Astrocyte of the spinal cord (primary cell): ENCODE results near the gene UBE2F.
"Not testable (repeated sequence)": the region's sequence is repeated elsewhere in the genome, so short reads cannot be mapped to it uniquely, and the experiment has no call there.

Experiments
- DNase-seq: peaks from one replicate; pipeline ENCODE4 v3.0.0; 2011; ENCODE audit warnings: low read depth, low spot score
- H3K4me3 ChIP-seq: 2 replicates; pipeline ENCODE4 v1.5.1; 2011; ENCODE audit warnings: low read depth, mild to moderate bottlenecking, low read length, moderate library complexity
- in situ Hi-C: cut with HindIII; loops from 2 replicates; pipeline ENCODE4 v1.10.0; 2017; ENCODE audit warnings: low sequenced_read_pairs
- TF ChIP-seq, protein P1 (sequence below): IDR thresholded peaks from 2 replicates; pipeline ENCODE4 v1.5.1; 2012; ENCODE audit warnings: low read depth, mild to moderate bottlenecking, low read length, inconsistent platforms

Gene UBE2F

DNA sequence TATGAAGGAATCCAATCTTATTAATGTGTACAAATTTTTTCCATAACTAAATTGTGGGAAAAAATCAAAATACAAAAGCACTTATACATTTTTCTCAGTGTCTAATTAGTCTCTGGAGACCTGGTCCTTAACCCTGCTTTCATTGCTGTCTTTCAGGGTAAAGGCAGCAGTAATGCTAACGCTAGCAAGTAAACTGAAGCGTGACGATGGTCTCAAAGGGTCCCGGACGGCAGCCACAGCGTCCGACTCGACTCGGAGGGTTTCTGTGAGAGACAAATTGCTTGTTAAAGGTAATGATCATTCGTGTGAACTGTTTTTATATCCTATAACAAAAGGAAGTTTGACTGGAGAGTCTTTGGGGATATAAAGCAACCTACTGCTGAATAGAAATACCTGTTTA is 6.1 kb downstream of the UBE2F start:
- TF ChIP-seq, protein P1, sequence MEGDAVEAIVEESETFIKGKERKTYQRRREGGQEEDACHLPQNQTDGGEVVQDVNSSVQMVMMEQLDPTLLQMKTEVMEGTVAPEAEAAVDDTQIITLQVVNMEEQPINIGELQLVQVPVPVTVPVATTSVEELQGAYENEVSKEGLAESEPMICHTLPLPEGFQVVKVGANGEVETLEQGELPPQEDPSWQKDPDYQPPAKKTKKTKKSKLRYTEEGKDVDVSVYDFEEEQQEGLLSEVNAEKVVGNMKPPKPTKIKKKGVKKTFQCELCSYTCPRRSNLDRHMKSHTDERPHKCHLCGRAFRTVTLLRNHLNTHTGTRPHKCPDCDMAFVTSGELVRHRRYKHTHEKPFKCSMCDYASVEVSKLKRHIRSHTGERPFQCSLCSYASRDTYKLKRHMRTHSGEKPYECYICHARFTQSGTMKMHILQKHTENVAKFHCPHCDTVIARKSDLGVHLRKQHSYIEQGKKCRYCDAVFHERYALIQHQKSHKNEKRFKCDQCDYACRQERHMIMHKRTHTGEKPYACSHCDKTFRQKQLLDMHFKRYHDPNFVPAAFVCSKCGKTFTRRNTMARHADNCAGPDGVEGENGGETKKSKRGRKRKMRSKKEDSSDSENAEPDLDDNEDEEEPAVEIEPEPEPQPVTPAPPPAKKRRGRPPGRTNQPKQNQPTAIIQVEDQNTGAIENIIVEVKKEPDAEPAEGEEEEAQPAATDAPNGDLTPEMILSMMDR = no peak
- H3K4me3 ChIP-seq = no peak overlapping the region
- in situ Hi-C loops = no loop called here
- DNase-seq = no peak

DNA sequence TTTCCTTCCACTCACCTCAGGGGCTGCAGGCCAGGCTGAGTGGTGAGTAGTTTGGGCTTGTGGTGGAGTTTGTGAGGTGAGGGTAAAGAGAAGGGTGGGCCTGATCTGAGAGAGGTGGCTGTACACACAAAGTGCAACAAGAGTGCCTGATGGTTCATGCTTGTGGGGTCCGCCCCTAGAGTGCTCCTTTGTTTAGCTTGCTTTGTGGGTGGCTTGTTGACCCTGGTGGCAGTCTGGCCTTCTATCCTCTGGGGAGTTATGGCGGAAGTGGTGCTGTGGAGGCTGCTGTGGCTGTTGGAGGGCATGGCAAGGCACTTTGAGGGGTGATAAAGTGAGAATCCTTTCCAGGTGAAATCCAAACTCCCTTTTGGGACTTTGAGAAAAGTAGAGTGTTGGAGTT is 10.6 kb downstream of the UBE2F start:
- DNase-seq = no peak
- H3K4me3 ChIP-seq = no peak overlapping the region
- TF ChIP-seq, protein P1 = no peak
- in situ Hi-C loops = no loop called here

DNA sequence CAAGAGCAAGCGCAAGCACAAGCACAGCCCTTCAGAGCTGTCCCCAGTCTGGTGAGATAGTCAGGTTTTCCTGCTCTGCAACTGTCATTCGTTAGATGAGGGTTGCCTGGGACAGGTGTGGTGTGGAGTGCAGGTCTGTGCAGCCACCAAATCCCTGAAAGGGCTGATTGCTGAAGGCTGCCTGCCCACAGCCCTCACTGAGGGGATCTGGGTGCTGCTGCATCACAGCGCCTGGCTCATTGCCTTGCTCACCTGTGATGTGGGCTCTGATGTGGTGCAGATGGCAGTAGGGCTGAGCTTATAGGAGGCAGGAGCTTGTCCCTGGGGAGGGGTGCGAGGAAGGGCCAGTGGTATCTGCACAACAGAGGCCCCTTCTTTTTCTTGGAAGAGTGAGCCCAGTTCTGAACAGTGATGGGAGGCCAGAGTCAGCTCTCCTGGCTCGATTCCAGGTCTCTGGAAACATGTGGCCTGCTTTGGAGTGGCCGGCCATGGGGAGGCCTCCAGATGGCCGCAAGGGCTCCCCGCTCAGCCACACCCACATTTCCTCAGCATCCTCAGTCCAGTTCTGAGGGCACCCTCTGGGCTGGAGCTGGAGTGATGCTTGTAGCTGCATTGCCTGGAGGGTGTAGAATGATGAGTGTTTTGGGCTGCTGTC is 11.4 kb downstream of the UBE2F start:
- no peak for DNase-seq
- in situ Hi-C loops = no loop called here
- TF ChIP-seq, protein P1 = no peak
- no peak overlapping the region for H3K4me3 ChIP-seq

DNA sequence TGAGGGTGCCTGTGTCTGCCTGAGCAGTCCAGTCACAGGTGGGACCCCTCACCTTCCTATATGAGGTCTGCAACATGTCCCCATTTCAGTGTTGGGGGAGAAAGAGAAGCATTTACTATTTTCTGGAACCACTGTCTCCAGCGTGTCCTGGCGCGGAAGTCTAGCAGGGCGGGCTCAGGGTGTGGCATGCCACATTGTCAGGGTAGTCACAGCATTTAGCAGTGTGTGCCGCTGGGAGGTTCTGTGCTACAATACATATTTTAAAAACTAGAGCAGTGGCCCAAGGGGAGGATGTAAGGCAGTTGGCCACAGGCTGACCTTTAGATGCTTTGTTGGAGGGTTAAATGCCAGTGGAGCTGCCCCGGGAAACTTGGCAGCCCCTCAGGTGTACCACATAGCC is 12.5 kb downstream of the UBE2F start:
- DNase-seq = no peak
- TF ChIP-seq, protein P1 = no peak
- in situ Hi-C loops = no loop called here
- no peak overlapping the region for H3K4me3 ChIP-seq

DNA sequence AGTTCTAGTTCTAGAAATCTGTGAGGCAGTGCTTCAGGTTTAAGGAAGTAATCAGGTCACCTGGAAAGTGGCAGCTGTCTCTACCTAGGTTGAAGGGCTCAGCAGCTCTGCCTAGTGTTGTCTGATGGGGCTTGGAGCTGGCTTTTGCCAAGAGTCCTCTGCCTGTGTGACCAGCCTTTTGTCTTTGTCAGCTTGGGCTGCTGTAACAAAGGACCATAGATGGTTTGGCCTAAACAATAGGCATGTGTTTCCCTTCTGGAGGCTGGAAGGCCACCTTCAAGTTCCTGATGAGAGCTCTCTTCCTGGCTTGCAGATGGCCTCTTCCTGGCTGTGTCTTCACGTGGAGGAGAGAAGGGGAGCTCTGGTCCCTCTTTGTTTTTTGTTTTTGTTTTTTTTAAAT is 13.3 kb downstream of the UBE2F start:
- no peak for DNase-seq
- H3K4me3 ChIP-seq = no peak overlapping the region
- TF ChIP-seq, protein P1 = no peak
- in situ Hi-C loops = no loop called here

DNA sequence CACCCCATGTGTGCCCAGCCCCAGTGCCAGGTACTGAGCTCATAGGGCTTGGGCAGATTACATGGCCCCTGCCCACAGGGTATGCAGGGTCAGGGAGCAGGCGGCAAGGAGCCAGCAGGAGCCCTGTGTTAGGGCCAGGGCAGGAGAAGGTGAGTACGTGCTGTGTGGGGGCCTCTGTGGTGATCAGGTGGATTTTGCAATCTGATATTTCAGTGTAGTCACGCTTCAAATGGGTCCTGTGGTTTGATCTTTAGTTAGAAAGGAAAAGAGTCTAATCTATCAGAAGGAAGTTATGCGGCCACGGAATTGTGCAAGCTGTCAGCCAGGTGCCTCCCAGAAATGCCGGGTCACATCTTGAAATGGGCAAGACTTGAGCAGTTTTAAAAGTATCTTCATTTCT is 13.9 kb downstream of the UBE2F start:
- TF ChIP-seq, protein P1 = no peak
- no peak overlapping the region for H3K4me3 ChIP-seq
- in situ Hi-C loops = no loop called here
- DNase-seq = no peak

DNA sequence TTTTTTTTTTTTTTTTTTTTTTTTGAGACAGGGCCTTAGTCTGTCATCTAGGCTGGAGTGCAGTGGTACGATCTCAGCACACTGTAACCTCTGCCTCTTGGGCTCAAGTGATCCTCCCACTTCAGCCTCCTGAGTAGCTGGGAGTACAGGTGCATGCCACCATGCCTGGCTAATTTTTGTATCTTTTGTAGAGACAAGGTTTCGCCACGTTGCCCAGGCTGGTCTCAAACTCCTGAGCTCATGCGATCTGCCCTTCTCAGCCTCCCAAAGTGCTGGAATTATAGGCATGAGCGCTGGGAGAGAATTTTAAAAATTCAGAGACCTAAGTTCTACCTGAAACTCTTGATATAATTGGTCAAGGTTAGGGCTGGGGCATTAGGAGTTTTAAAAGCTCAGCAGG is 14.8 kb downstream of the UBE2F start:
- in situ Hi-C loops, DNase-seq, H3K4me3 ChIP-seq: not testable (repeated sequence)
